ENCODE results near the gene LYZL4.

Gene LYZL4

DNA sequence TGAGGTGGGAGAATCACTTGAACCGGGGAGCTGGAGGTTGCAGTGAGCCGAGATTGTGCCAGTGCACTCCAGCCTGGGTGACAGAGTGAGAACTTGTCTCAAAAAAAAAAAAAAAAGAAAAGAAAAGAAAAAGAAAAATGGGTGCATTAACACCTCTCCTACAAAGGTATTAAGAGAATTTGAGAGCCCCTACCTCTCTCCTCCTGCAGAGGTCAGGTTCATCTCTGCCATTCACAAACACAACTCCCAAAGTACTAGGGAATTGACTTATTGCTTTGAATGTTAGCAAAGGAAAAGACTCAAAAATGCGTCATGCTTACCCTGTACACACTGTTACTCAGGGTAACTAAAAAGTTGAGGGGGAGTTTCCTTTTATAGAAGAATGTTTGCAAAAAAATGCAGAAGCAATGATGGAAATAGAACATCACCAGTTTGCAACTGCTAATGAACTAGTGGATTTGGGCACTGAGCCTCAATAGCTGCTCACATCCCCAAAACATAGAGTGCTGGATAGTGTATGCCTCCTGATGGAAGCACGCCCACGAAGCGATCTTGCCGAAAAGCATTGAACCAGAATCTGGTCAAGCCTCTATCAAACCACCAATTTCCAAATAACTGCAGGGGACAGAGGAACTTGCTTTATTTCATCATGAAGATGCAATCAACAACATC, 15.5 kb upstream of the LYZL4 start:
- no peak for DNase-seq

DNA sequence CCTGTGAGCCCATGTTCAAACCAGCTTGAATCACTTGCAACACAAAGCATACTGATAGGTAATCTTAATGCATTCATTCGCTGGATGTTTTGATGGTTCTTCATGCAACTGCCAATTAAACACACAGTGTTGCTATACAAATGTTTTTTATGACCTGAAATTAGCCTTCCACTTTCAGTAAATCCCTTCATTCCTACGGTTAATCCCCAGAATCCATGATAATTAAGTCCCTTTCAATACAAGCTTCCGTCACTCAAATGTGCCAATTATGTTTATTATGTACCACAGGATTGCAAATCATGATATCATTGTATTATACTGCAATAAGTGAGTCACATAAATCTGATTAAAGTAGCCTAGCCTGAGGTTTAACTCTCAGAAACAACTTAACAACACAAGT, 14.5 kb upstream of the LYZL4 start:
- no peak for DNase-seq

DNA sequence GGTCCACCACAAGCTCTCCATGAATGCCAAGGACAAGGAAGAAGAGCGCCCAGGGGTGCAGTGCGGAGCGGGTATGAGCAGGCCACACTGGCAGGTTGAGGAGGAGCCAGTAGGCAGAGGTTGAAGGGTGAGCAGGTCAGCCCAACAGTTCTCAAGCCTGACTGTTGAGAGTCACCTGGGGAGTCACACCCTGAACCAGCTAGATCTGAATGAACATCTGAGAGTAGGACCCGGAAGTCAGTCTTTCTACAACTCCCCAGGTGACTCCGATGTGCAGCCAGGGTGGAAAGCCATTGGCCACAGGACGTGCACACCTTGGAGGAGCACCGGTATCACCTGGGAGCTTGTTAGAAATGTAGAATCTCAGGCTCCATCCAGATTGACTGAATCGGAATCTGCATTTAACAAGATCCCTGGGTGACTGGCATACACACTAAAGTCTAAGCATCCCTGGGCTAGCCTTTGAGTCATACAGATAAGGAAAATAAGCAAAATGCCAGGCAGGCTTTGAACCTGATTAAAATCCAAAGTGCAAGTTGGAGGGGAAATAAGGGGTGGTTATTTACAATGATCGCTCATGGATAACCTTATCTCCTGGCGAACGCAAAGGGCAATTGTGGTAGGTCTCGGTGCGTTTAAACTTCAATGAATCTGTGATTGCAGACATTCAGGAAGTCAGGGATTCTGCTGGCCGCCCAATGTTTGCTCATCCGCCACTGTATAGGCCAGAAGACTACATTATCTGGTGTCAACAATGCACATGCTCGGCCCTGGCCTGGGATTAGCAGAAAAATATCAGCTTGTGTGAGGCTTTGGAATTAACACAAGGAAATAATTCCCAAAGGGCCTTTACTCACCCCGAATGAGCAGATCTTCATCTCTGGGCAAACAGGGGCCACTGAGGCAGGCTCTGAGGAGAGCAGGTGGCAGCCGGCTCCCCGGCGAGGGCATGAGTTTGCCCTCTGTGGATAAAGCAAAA, 11.7 kb upstream of the LYZL4 start:
- no peak for DNase-seq

DNA sequence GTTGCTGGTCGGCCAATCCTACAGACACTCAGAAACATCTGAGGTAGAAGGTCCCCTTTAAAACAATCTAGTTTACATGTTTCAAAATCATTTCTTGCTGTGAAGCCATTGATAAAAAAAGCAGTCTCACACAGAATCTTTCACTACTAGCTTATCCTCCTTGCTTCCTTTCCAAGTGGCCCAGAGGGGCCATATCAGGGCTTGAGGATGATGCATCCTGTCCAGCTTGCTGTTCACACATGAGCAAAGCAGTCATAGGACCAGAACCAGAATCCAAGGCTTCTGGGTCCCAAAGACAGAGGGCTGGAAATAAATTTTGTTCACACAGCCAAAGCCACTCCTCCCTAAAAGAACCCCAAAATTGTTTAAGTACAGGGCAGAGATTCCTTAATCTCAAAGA, 9.2 kb upstream of the LYZL4 start:
- no peak for DNase-seq

DNA sequence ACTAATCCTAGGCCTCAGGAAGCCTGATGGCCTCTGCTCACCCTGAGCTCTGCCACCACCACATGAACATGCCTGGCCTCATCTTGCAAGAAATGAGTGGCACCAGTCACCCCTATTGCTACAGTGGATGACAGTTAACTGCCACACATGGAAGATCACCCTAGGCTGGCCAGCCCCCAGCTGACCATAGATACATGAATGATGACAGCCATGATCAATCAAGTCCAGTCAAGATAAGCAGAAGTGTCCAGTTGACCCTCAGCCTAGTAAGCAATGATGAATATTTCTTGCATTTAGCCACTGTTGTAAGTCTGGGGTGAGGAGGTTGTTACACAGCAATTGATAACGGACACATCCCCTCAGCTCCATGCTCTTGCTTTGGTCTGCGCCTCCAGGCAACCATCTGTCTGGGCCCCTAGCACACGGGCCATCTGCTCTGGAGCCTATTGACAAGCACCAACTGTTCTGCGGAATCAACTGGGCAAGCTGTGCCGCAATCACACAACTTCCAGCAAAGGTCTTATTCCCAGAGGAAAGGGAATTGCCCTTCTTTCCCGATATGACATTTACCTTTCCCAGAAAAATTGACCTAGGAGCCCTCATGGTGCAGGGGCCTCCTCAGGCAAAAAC, 2.2 kb upstream of the LYZL4 start:
- no peak for DNase-seq

DNA sequence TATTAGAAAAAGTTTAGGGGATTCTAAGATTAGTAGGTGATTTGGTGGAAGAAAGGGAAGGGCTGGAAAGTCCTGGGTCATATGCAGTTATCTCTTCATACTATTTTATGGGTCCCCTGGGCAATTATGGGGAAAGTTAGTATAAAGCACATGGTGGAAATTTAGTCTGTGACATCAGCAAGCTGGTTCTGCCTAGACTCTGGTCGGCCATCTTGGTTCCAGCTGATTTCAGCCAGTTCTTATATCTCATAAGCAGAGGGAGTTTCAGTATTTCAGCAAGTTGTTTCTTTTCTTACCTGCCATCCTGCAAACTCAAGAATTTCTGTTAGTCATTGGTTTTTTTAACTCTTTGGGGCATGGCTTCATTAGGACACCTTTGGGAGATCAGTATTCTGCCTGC, 1.0 kb upstream of the LYZL4 start:
- DNase-seq, result no peak

DNA sequence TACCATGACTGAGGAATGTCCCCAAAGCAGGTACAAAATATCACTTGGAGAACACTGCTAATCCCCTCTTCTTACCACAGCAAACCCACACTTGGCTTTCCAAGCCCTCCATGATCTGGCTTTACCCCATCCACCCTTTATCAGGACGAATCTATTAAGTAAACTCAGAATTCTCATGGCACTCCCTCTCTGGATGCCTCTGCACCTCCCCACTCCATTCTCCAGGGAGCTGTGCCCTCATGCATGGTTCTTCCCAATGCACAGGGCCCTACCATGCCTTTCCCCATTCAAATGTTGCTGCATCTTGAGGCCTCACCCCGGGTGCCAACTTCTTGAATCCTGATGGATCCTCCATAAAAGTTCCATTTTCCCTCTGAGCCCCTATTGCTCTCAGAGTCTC, 2.3 kb downstream of the LYZL4 start:
- DNase-seq, result no peak

DNA sequence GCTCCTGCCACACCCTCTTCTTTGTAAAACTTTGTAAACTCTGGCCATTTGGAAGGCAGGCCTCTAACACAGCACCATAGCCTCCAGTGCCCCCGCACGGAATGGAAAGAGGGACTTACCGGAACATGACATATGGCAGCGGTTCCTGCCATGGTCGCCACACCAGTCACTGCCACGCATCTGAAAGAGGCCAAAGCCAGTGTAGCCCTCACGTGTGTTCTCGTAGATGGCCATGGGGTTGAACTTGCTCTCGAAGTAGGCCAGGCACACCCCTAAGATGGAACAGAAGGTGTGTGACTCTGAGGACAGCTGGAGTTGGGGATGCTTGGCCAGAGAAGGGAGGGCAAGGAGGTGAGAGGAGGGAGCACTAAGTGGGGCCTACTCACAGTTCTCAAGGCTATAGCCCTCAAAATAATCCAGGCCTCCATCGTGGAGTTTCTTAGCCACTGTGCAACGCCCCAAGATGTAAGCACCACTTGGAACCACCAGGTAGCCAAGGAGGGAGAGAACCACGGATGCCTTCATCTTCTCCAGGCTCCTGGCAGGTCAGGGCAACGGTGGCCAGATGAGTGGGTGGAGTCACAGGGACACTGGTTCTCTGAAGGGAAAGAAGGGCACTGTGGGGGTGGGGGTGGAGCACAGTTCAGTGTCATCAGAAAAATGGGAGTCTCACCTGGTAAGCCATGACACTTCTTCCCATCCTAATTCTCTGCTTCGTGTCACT, 3.5 kb downstream of the LYZL4 start:
- DNase-seq, result no peak

DNA sequence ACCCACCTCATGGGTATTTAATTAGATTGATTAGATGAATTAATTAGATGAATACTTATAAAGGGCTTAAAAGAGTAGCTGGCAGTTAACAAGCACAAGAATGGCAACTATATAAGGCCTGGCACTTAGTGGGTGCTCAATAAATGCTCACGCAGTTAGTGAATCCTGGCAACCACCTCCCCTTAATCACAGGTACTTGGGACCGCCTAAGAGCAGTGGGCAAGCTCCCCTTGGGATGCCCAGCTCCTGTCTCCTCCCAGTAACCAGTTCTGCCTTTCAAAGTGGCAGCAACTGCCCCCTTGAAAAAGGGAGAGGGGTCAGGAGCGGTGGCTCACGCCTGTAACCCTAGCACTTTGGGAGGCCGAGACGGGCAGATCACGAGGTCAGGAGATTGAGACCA, 4.6 kb downstream of the LYZL4 start:
- DNase-seq, result no peak

DNA sequence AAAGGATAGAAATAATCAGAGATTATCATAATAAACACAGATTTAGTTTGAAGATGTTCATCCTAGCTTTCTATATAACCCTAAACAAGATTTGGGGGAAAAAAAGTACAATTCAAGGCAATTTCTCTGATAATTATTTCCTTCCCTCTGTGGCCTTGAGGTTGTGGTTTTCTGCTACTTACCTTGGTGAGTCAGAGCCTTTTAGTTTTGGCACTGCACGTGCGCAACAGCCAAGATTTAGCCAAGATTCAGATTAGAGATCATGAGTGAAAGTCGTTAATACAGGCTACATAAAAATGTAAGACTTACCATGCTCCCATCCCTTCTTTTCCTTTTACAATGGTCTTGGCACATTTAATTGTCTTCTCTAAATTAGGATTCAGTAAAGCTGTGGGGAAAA, 6.7 kb downstream of the LYZL4 start:
- DNase-seq, result no peak

DNA sequence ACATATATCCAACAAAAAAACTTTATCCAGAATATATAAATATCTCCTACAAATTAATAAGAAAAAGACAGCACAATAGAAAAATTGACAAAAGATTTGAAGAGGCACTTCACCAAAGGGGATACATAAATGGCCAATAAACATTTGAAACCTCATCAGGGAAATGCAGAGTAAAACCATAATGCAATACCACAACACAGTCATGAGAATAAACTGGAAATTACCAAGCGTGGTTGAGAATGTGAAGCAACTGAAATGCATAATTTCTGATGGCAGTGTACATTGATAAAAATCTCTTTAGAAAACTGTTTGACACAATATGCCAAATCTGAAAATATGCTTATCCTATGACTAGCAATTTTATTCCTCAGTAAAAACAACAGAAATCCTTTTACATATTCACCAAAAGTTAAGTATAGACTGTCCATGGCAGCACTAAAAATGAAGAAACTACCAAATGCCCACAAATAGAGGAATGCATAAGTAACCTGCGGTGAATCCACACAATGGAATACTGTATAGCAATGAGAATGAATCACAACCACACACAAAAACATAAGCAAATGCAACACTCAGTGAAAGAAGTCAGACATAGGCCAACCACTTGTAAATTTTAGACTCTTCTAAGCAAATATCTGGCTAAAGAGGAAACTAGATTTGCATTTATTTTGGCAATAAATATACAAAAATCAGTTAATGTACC, 7.9 kb downstream of the LYZL4 start:
- DNase-seq, result no peak

DNA sequence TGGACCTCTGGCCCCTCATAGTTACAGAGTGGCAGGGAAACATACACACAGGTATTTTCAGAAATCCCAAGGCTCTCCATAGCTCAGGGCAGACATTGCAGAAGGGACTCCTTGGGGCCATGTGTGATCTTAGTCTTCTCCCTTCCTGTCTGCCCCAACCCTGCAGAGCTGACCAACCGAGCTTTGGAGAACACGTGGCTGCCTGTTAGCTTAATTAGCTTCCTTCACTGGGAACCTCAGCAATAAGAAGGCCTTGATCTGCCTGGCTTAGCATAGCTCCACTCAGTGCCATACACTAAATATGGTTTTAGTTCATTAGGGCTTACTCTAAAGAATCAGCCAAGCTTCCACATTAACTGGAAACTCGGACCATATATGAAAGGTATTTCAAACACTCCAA, 12.3 kb downstream of the LYZL4 start:
- no peak for DNase-seq

DNA sequence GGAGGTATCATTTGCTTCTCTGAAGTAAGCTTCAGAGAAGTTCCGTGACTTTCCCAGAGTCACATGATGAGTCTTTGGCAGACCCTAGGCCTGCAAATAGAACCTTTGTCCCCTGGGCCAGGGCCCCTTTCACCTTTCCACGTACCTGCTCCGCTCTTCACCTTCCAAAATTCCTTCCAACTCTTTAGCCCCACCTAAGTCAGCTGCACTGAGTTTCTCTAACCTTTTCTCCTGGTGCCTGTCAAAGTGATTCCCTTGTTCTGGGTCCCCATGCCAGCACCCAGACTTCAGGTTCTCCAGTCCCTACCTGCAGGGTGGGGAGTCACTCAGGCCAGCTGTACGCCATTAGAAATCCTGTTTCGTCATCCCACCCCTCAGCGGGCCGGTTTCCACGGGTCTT, 12.8 kb downstream of the LYZL4 start:
- DNase-seq, result no peak

DNA sequence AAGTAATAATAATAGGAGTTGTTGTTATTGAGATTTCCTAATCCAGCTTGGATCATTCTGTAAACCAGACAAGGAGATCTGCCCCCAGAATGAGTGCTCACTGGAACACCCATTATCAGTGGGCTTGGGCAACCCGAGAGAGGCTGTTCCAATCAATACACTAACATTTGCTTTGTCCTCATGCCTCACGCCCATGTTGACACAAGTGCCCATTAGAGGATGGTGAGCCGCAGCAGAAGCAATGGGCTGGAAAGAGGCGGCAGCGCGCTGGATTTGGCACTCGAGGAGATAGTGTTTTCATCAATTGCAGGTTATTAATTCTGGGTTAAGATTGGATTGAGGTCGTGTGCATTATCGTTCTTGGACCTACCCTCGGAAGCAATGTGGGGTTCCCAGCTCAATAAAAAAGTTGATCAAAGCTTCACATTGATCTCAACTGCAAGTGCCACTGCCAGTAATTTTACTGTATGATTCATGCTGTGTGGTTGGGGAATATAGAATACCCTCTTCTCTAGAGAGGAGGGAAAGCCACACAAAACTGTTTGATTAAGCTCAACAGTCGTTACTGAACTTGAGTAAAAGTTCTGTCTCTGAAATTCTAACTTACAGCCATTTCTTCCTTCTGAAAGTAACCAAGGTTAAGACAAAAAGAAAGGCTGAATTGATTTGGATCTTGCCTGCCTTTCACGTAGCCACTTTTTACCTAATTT, 15.7 kb downstream of the LYZL4 start:
- DNase-seq, result no peak

DNA sequence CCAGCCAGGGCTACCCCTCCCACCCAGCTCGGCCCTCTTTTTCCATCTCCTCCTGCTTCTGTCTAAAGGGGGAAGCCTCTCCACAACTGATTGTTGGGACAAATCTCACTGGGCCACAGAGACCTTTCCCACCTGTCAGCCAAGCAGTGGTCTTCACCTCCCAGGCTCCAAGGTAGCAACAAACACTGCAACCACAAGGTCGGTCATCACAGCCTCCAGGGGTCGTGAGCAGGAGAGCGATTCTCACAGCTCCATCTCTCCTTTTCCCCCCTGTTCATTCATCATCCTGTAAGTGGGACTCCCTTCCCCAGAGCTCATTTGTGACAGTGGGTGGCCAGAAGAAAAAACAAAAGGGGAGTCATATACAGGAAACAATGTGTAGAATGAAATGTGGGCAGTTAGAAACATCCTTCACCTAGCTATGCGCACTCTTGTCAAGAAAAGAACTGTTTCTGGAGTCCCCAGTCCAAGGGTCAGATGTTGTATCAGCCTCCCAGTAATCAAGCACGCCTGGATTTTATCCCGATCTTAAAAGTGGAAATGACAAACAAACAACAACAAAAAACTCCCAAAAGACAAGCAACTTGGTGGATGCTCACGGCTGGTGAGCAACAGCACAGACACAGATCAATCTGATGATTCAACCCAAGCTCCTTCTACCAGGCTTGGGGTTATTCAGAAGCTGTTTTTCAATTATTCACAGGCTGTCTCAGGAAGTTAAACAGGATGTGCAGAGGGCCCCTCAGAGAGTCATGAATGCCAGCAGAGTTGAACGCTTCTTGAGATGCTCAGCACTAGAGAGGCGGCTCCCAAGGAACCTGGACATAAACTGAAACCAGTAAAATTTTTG, 22.4 kb downstream of the LYZL4 start:
- no peak for DNase-seq

DNA sequence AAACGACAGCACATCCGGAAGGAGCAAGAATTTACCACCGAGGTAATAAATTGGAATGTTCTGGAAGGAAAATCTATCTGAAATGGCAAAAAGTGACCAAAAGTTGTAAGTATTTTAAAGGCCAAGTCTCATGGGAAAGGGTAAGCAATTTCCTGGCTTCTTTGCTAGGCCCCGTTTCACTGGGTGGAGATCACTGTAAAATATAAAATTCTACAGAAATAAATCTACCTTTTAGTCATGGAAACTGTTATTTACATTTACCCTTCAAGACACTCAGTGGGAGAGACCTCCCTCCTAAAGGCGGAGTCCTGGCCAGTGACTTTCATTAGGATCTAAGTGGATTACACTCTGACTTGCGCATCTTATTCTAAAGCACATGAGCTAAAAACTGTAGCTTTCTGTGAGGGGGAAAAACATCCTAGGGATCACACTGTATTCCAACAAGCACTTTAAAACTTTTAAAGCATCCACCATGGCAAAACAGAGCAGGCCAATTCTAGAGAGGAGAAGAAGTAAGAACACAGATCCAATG, 28.8 kb downstream of the LYZL4 start:
- DNase-seq, result no peak

DNA sequence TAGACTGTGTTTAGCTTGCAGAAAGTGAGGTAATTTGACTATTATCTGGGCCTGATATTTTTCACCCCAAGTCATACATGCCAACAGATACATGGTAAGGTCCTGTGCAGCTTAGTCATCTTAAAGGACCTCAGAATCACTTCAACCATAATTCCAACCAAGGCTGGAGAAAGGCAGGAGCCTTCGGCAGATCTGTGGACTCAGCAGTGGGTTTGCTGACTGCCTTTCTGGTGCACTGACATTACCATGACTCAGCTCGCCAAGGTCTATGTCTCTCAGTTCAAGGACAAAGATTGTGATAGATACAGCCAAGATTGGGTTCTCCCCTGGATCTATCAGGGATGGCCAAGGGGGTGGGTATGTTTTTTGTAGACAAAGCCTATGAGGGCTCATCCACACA, 32.7 kb downstream of the LYZL4 start:
- DNase-seq, result no peak

DNA sequence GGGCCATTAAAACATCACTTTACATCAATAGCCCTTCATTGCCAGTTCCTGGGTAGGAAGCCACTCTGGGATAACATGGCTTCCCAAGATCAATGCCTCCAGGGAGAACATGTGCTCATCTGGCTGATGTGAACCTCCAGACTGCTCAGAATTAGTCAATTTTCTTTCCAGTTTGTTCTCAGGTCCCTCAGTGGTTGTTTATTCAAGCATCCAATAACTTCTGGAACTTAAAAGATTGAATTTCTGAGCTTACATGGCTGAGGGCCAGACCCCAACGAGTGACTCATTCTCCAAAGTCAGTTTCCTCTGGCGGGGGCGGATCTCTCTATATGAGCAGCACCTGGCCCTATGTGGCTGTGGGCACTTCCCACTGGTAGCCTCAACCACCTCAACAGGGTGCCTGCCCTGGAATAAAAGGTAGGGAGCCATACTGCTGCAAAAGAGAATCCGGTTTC, 34.0 kb downstream of the LYZL4 start:
- peak; percentile 24 for DNase-seq

DNA sequence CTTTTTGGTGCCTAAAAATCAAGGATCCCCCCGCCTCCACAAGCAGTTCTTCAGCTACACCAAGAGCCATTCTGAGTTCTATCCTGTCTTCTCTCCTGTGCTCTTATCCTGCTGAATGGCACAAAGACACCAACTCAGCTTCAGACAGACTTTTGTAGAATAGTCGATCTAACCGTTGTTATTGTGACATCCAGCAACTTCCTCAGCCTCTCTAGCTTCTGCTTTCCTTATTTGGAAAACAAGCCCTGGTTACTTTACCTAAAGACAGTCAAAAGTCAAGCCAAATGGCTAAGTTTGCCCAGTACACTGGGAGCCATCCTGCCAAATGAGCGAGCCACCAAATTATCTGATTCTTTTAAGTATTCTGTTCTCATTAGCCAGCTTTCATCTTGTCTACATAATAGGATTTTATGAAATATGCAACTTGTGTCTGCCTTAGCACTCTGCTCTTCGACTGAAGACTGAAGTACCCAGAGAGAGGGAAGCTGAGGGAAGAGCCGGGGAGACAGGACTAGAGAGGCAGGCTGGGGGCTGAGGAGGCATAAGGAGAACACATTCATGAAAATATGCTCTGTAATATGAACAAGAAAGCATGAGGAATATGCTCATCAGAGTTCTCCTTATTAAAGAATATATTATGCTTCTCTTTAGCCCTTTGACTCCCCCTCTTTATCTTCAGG, 35.1 kb downstream of the LYZL4 start:
- no peak for DNase-seq

DNA sequence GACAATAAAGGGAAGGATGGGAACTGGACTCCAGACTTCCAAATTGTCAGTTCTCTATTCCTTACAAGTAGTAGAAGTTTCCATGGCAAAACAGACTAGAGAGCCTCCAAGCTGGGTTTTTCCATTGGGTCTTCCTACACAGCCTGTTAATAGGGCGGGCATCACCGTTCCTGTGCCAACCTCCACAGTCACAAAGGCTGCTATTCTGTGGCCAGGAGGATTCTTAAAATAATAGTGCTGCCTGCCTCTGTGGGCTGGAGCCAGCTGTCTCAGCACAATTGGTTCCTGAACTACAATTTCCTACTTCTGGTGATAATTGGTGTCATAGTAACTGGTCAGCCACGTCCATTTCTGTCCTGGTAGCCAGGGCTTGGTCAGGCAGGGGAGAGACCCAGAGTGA, 38.6 kb downstream of the LYZL4 start:
- no peak for DNase-seq

All from GOT3 (cell line).